NT2/D1 (cell line): Measurements from ENCODE around the gene TBXT.

ENCODE experiments used
- DNase-seq: peaks from one replicate; pipeline ENCODE4 v3.0.0-alpha.2; 2011; ENCODE audit warnings: low read depth, low spot score
- H3K27me3 ChIP-seq: 2 replicates; pipeline ENCODE4 v1.6.0; 2011; ENCODE audit warnings: mild to moderate bottlenecking; ENCODE audit not compliant: insufficient read length, insufficient read depth
- H3K36me3 ChIP-seq: 2 replicates; pipeline ENCODE4 v1.6.1; 2011; ENCODE audit warnings: mild to moderate bottlenecking, low read length, mixed read lengths; ENCODE audit not compliant: insufficient read depth, insufficient read length
- H3K4me1 ChIP-seq: 2 replicates; pipeline ENCODE4 v1.5.1; 2011; ENCODE audit not compliant: insufficient read depth, insufficient read length
- H3K4me3 ChIP-seq: 2 replicates; pipeline ENCODE4 v1.5.1; 2011; ENCODE audit warnings: low read depth; ENCODE audit not compliant: insufficient read length
- H3K9ac ChIP-seq: 2 replicates; pipeline ENCODE4 v1.6.0; 2011; ENCODE audit warnings: low read depth; ENCODE audit not compliant: insufficient read length
- H3K9me3 ChIP-seq: 2 replicates; pipeline ENCODE4 v1.5.1; 2011; ENCODE audit warnings: mild to moderate bottlenecking, low read length; ENCODE audit not compliant: insufficient read depth
- SUZ12 ChIP-seq: IDR thresholded peaks from 2 replicates; pipeline ENCODE4 v1.6.1; 2011; ENCODE audit not compliant: insufficient read length, insufficient read depth; ENCODE audit errors: extremely low read depth
- YY1 ChIP-seq: IDR thresholded peaks from 2 replicates; pipeline ENCODE4 v1.6.1; 2011; ENCODE audit not compliant: insufficient read length, insufficient read depth
- ZNF274 ChIP-seq: IDR thresholded peaks from 2 replicates; pipeline ENCODE4 v1.6.1; 2011; ENCODE audit warnings: mild to moderate bottlenecking, low read depth, low read length

The TBXT gene

DNA sequence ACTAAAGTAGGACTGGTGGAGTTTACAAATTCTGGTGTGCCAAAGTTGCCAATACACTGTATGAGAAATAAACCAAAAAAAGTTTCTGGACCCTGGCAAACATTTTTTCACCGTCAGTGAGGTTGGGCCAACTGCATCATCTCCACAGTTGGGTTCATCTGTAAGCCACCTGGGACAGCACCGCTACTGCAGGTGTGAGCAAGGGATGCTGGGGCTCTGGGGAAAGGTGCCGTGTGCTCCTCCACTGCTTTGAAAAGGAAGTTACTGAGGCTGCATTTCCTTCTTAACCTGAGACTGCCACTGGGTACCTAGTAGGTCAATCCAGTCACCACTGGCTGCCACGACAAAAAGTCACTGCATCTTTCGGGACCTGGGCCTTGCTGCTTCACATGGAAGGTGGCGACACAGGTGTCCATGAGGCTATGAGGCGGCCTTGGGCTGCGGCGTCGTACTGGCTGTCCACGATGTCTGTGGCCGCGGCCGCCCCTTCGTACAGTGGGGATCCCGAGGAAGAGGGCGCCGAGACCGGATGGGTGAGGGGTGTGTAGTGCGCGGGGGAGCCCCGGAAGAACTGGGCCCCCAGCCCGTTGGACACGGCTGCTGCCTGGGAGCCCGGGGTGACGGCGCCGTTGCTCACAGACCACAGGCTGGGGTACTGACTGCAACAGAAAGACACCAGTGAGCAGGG is 9.6 kb downstream of the TBXT start:
- no peak overlapping the region for H3K4me3 ChIP-seq
- no peak overlapping the region for H3K9ac ChIP-seq
- peaks cover 4% of the 10 kb centered on the region for H3K27me3 ChIP-seq
- TF ChIP-seq YY1 (no peak), ZNF274 (no peak), SUZ12 (no peak)
- no peak for DNase-seq
- H3K36me3 ChIP-seq = peaks cover 13% of the 10 kb centered on the region
- H3K9me3 ChIP-seq = no peaks in the 10 kb centered on the region
- H3K4me1 ChIP-seq = no peaks in the 10 kb centered on the region

DNA sequence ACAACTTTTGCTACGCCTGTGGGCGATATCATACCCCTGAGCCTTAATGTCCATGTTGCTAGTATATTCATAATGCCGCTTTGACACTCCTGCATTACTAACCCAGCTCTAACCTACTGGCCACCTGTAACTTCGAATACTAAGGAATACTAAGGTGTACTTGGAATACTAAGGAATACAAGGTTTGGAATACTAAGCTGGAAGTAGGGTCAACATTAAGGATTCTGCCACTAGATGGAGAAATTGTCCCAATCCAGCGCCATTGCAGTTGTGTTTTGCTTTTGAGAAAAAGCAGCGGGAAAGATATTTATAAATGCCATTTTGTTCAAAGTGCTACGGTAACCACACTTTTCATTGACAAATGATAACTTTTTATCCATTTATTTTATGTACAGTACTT is 10.7 kb downstream of the TBXT start:
- Histone ChIP-seq H3K9me3 (no peaks in the 10 kb centered on the region), H3K9ac (no peak overlapping the region), H3K27me3 (no peaks in the 10 kb centered on the region), H3K4me1 (no peaks in the 10 kb centered on the region), H3K36me3 (peaks cover 6% of the 10 kb centered on the region), H3K4me3 (no peak overlapping the region)
- TF ChIP-seq YY1 (no peak), ZNF274 (no peak), SUZ12 (no peak)
- no peak for DNase-seq

DNA sequence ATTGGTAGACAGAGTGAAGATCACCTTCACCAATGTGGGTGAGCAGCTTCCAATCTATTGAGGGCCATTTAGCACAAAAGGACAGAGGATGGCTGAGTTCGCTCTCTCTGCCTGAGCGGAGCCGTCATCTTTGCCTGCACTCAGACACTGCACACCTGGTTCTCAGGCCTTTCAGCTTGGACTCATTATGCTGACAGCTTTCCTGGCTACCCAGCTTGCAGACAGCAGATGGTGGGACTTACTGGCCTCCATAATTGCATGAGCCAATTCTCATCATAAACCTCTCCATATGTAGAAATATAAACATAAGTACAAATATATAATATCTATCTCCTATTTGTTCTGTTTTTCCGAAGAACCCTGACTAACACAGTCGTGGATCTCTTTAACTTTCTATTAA is 13.7 kb downstream of the TBXT start:
- no peak overlapping the region for H3K9ac ChIP-seq
- no peaks in the 10 kb centered on the region for H3K27me3 ChIP-seq
- no peak overlapping the region for H3K4me3 ChIP-seq
- peaks cover 9% of the 10 kb centered on the region; the same call in 1 of the 2 replicates for H3K9me3 ChIP-seq
- H3K36me3 ChIP-seq = peaks cover 3% of the 10 kb centered on the region
- TF ChIP-seq SUZ12 (no peak), ZNF274 (no peak), YY1 (no peak)
- DNase-seq = no peak
- no peaks in the 10 kb centered on the region for H3K4me1 ChIP-seq

DNA sequence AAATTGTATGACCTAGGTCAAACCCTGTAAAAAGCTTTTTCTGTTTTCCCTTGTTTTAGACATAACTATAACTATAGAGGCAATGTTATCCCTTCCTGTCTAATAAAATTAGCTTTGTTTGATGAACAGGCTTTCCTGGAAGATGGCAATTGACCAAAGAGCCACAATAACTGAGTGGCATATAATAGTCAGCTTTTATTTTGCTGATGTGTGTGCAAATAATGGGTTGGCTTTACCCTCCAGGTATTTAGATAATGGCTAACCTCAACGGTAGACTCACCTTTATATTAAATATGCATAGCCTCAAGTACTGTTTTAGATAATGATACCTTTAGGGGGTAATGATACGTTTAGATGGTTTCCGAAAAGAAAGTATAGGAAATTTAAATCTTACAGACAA is 15.0 kb downstream of the TBXT start:
- no peak for DNase-seq
- H3K36me3 ChIP-seq = no peaks in the 10 kb centered on the region
- peaks cover 9% of the 10 kb centered on the region; the same call in 1 of the 2 replicates for H3K9me3 ChIP-seq
- H3K4me3 ChIP-seq = no peak overlapping the region
- no peaks in the 10 kb centered on the region for H3K4me1 ChIP-seq
- H3K9ac ChIP-seq = no peak overlapping the region
- no peak for TF ChIP-seq SUZ12
- TF ChIP-seq YY1 = no peak
- H3K27me3 ChIP-seq = no peaks in the 10 kb centered on the region

DNA sequence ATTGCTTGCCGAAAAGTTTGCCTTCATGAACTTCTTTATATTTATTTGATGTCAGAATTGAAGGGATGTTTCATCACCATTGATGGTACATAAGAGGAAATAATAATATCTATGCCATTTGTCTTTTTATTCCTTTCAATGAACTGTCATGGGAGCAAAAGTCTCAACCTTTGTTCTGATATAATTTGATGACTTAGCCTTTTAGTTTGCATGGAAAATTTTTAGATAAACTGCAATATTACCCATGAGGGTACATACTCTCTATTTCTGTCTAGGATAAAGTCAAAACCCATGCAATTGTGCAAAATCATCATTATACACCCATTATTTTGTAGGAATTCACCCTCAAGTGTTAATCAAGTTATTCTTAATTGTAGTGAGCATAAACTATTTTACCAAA is 15.9 kb downstream of the TBXT start:
- no peaks in the 10 kb centered on the region for H3K4me1 ChIP-seq
- no peak for TF ChIP-seq SUZ12
- TF ChIP-seq YY1 = no peak
- TF ChIP-seq ZNF274 = no peak
- H3K9ac ChIP-seq = no peak overlapping the region
- no peak for DNase-seq
- H3K27me3 ChIP-seq = no peaks in the 10 kb centered on the region
- H3K9me3 ChIP-seq = peaks cover 9% of the 10 kb centered on the region; the same call in 1 of the 2 replicates
- H3K4me3 ChIP-seq = no peak overlapping the region
- H3K36me3 ChIP-seq = no peaks in the 10 kb centered on the region

DNA sequence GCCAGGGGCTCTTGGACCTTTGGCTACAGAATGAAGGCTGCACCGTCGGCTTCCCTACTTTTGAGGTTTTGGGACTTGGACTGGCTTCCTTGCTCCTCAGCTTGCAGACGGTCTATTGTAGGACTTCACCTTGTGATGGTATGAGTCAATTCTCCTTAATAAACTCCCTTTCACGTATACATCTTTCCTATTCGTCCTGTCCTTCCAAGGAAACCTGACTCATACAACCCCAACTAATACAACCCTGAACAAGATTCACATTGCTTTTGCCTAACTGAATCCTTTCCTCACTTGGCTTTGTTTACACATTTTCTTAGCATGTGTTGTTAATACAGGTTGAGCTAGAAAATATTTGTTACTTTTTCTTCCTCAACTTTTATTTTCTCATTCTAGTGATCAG is 21.9 kb downstream of the TBXT start:
- DNase-seq = no peak
- H3K9ac ChIP-seq = no peak overlapping the region

DNA sequence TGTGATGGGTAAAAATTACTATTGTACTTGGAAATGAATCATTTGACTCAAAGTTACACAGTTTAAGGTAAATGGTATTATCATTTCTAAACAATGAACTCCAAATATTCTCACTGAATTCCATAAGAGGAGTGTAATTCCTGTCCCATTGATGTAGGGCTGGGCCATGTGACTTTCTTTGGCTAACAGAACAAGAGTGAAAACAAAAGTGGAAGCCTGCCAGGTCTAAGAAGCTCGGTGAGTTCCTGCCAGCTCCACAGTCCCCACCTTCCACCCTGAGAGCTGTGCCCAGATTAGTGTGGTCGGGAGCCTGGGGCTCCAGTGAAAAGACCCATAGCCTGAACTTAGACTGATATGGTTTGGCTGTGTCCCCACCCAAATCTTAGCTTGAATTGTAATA is 24.6 kb downstream of the TBXT start:
- Histone ChIP-seq H3K4me1 (no peaks in the 10 kb centered on the region), H3K36me3 (no peaks in the 10 kb centered on the region), H3K9me3 (no peaks in the 10 kb centered on the region), H3K9ac (no peak overlapping the region), H3K27me3 (no peaks in the 10 kb centered on the region), H3K4me3 (no peak overlapping the region)
- DNase-seq = no peak
- TF ChIP-seq YY1 = no peak
- no peak for TF ChIP-seq SUZ12
- no peak for TF ChIP-seq ZNF274

More for the DNA sequence above, 21.9 kb downstream of the TBXT start:
- no peaks in the 10 kb centered on the region for H3K4me1 ChIP-seq
- TF ChIP-seq SUZ12 = no peak
- TF ChIP-seq YY1 = no peak
- TF ChIP-seq ZNF274 = no peak
- H3K9me3 ChIP-seq = peaks cover 9% of the 10 kb centered on the region; the same call in 1 of the 2 replicates
- H3K27me3 ChIP-seq = no peaks in the 10 kb centered on the region
- H3K36me3 ChIP-seq = no peaks in the 10 kb centered on the region
- no peak overlapping the region for H3K4me3 ChIP-seq
